GM18502 (cell line): ENCODE results near the gene CRYBG1.
A peak's percentile ranks its signal among the peaks of the same experiment; 100 is the strongest.

Experiments
- ATAC-seq: cut with Tn5 transposase; IDR thresholded peaks from one replicate; pipeline ENCODE4 v1.9.1; 2021; ENCODE audit warnings: mild to moderate bottlenecking; ENCODE audit not compliant: unreplicated experiment, poor library complexity

The CRYBG1 gene

GRCh38 chr6:106417572-106418147 lies 57.1 kb downstream of the CRYBG1 start:
- no peak for ATAC-seq

- no peak for ATAC-seq
Observed at GRCh38 chr6:106419900-106420613, 59.5 kb downstream of the CRYBG1 start.

GRCh38 chr6:106421496-106421895 lies 61.0 kb downstream of the CRYBG1 start:
- ATAC-seq: no peak

GRCh38 chr6:106422534-106422933 lies 62.0 kb downstream of the CRYBG1 start:
- no peak for ATAC-seq

- ATAC-seq: no peak
Observed at GRCh38 chr6:106425382-106425781, 64.9 kb downstream of the CRYBG1 start.

DNA sequence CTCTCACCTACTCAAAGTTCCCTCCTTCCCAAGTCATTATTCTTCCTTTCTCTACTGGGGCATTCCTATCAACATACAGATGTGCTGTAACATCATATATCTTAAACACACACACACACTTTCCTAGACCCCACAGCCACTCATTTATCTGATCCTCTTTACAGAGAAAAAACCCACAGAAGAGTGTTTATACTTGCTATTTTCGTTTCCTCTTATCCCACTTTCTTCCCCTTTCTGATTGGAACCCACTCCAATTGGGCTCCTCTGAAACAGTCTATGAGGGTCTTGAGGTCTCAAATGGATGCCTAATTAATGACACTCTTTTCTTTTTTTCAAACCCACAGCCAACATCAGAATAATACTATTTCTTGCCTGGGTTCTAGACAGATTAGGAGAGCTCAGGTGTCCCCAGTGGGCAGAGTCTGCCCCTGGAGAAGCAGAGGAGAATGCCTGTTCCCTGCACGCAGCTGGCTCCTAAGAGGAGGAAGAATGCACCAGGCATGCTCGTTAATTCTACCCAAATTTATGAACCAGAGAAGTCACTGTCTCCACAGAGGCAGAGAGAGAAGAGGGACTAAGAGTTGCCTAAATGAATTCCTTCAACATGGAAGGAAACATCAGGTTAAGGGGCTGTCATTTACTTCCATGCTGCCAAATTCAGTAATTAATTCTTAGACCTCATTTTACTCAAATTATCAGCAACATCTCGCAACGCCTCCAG lies 65.9 kb downstream of the CRYBG1 start:
- ATAC-seq: no peak

DNA sequence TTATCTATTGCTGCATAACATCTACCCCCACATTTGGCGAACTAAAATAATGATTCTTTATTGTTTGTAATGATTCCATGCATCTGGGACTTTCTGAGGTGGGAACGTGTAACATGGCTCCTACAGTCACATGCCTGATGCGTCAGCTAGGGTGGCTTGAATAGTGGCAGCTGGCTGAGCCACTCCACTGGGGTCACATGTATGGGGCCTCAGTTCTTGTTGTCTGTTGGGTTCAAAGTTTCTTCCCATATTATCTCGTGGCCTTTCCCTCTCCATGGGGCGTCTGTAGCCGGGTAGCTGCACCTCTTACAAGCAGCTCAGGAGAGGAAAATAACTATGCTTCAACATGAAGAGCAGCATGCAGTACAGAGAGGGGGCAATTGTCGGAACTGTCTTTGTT lies 69.9 kb downstream of the CRYBG1 start:
- ATAC-seq: no peak

GRCh38 chr6:106431405-106431804 lies 70.9 kb downstream of the CRYBG1 start:
- ATAC-seq: no peak

- ATAC-seq: no peak
Observed at GRCh38 chr6:106431972-106432371, 71.5 kb downstream of the CRYBG1 start.

- no peak for ATAC-seq
Observed at GRCh38 chr6:106434530-106434929, 74.0 kb downstream of the CRYBG1 start.

DNA sequence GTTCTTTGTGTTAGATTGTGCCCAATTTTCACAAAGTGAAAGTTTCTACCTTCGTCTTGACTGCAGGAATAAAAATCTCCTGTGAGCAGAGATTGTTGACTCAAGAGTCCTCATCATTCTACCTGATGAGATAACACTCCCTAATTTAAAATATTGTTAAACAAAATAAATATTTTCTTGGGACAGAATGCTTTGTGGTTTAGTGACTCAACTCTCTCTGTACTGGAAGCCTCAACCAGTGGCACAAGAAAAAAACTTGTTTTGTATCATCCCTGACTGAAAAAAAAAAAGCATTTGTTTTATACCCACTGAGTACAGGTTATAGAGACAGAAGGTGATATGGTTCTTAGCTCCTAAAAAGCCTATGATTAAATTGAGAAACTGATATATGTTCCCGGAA lies 78.9 kb downstream of the CRYBG1 start:
- ATAC-seq: no peak

GRCh38 chr6:106440546-106440945 lies 80.0 kb downstream of the CRYBG1 start:
- ATAC-seq: no peak

DNA sequence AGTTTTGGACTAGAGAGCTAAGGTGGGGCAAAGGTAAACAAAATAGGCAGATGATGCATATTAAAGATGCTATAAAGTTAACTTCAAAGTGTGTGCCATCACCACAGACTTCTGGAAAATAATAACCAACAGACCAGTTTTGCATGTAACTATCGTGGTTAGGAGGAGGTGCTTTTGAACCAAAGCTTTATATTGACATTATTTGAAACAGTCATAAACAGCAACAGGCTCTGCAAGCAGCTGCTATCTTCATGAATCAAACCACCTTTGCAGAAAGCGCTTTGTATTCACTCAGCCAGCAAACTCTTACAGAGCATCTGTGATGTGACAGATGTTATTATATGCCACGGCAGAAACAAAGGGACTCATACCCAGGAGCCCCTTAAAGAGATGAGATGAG lies 81.9 kb downstream of the CRYBG1 start:
- ATAC-seq: no peak

- peak; percentile 53 for ATAC-seq
Observed at GRCh38 chr6:106444777-106445507, 84.4 kb downstream of the CRYBG1 start.

GRCh38 chr6:106445508-106445878 lies 85.0 kb downstream of the CRYBG1 start:
- no peak for ATAC-seq

GRCh38 chr6:106446287-106446885 lies 85.9 kb downstream of the CRYBG1 start:
- ATAC-seq: no peak

DNA sequence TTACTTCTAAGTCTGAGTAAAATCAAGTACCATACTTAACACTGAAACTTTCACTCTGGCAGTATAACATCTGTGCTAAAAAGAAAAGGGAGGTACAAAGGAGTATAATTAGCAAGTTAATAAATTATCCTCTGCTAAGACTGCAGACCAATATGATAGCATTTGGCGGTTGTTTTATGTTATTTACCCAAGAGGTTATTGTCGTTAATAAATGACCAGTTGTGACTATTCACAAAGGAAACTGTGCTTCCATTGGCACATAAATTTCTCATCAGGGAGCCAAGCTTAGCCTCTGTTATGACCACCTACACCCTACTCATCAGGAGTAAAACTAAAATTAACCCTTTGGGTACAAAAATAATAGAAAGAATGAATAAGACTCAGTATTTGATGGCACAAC lies 86.5 kb downstream of the CRYBG1 start:
- no peak for ATAC-seq

- peak; percentile 72 for ATAC-seq
Observed at GRCh38 chr6:106448000-106448426, 87.5 kb downstream of the CRYBG1 start.

DNA sequence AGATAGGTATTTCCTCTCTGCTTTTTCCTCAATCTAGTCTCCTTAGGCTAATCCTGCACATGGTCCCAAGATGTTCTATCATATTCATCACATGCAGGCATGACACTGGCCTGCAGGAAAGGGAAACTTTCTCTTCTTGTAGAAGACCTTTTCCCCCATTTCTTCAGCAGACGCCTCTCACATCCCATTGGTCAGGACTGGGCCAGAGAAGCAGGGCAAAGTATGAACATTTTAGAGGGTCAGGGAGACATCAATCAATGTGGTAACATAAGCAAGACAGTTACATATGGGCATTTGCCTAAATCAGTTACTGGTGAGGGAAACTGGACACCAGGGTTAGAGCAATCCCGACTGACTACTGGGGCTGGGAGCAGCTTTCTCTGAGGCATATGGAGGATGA lies 90.1 kb downstream of the CRYBG1 start:
- no peak for ATAC-seq

DNA sequence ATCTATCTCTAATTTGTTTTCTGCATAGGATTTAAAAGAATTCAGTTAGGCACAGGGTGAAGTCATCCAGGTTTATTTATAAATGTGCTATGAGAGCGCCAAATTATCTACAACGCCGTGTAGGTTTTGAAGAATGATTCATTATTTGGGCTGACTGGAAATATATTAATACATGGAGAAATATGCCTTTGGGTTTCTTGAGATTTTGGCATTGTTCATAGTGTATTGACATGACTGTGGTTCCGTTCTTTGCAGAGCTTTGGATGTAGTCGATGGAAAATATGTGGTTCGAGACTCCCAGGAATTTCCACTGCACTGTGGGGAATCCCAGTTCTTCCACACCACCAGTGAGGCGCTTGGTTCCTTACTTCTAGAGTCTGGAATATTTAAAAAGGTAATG lies 90.9 kb downstream of the CRYBG1 start:
- no peak for ATAC-seq

GRCh38 chr6:106452628-106453027 lies 92.1 kb downstream of the CRYBG1 start:
- no peak for ATAC-seq
